ENCODE results near the gene SMU1.

- TF ChIP-seq ZFP3 (CRISPR knock-in tag; IDR thresholded peaks at IDR 0.05) (no peak), RARB (CRISPR knock-in tag; IDR thresholded peaks at IDR 0.05) (no peak), ZFP30 (CRISPR knock-in tag; IDR thresholded peaks at IDR 0.05) (no peak), ARNTL (CRISPR knock-in tag; IDR thresholded peaks at IDR 0.05; ENCODE audit: borderline replicate concordance, low read depth) (no peak), CREB5 (CRISPR knock-in tag; IDR thresholded peaks at IDR 0.05; ENCODE audit: low read depth) (no peak), TCF4 (CRISPR knock-in tag; IDR thresholded peaks at IDR 0.05; ENCODE audit: borderline replicate concordance) (no peak), PATZ1 (CRISPR knock-in tag; IDR thresholded peaks at IDR 0.05; ENCODE audit: borderline replicate concordance) (no peak), ZNF8 (CRISPR knock-in tag; IDR thresholded peaks at IDR 0.05) (no peak), CSDC2 (CRISPR knock-in tag; IDR thresholded peaks at IDR 0.05) (no peak), BACH2 (CRISPR knock-in tag; IDR thresholded peaks at IDR 0.05; ENCODE audit: borderline replicate concordance) (no peak), ZNF70 (CRISPR knock-in tag; IDR thresholded peaks at IDR 0.05) (no peak), ISL1 (CRISPR knock-in tag; IDR thresholded peaks at IDR 0.05) (no peak), POU6F1 (CRISPR knock-in tag; IDR thresholded peaks at IDR 0.05; ENCODE audit: borderline replicate concordance, low read depth) (no peak)
These were observed 64.0 kb downstream of the SMU1 start for GRCh38 chr9:33012328-33013069.
